PFSK-1 (cell line): ENCODE results near the gene TEX29.

Source experiments
- FOXP2 ChIP-seq: optimal IDR thresholded peaks from 2 replicates; pipeline ENCODE3; 2011; ENCODE audit warnings: borderline replicate concordance, control low read depth, inconsistent platforms; ENCODE audit not compliant: insufficient read depth; ENCODE audit errors: extremely low read length, extremely low read depth
- POLR2AphosphoS5 ChIP-seq: IDR thresholded peaks from 2 replicates; pipeline ENCODE4 v1.6.1; 2012; ENCODE audit warnings: low read depth, mild to moderate bottlenecking, control low read depth, low read length, moderate library complexity
- SIN3A ChIP-seq: IDR thresholded peaks from 2 replicates; pipeline ENCODE4 v1.6.1; 2012; ENCODE audit warnings: mild to moderate bottlenecking, low read length, moderate library complexity, borderline replicate concordance; ENCODE audit not compliant: insufficient read depth
- TAF1 ChIP-seq: IDR thresholded peaks from 2 replicates; pipeline ENCODE4 v1.6.1; 2012; ENCODE audit warnings: low read length, control low read depth, borderline replicate concordance; ENCODE audit not compliant: insufficient read depth
- TF ChIP-seq, protein P1 (sequence below), 2 experiments: IDR thresholded peaks; 2 replicates each; pipeline versions ENCODE4 v1.6.1 to v1.8.0; 2011 to 2012; ENCODE audit warnings: low read depth in 2 of 2, low read length in 2 of 2, control low read depth in 1 of 2, inconsistent platforms in 1 of 2, mild to moderate bottlenecking in 1 of 2, moderate library complexity in 1 of 2; ENCODE audit not compliant: insufficient read depth in 1 of 2

Gene TEX29

GRCh38 chr13:111291908-111292307 lies 28.5 kb upstream of the TEX29 start:
- TF ChIP-seq, protein P1, sequence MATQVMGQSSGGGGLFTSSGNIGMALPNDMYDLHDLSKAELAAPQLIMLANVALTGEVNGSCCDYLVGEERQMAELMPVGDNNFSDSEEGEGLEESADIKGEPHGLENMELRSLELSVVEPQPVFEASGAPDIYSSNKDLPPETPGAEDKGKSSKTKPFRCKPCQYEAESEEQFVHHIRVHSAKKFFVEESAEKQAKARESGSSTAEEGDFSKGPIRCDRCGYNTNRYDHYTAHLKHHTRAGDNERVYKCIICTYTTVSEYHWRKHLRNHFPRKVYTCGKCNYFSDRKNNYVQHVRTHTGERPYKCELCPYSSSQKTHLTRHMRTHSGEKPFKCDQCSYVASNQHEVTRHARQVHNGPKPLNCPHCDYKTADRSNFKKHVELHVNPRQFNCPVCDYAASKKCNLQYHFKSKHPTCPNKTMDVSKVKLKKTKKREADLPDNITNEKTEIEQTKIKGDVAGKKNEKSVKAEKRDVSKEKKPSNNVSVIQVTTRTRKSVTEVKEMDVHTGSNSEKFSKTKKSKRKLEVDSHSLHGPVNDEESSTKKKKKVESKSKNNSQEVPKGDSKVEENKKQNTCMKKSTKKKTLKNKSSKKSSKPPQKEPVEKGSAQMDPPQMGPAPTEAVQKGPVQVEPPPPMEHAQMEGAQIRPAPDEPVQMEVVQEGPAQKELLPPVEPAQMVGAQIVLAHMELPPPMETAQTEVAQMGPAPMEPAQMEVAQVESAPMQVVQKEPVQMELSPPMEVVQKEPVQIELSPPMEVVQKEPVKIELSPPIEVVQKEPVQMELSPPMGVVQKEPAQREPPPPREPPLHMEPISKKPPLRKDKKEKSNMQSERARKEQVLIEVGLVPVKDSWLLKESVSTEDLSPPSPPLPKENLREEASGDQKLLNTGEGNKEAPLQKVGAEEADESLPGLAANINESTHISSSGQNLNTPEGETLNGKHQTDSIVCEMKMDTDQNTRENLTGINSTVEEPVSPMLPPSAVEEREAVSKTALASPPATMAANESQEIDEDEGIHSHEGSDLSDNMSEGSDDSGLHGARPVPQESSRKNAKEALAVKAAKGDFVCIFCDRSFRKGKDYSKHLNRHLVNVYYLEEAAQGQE (IDR thresholded peaks at IDR 0.05; ENCODE audit: insufficient read depth in 1 of 2, low read depth in 2 of 2, low read length in 2 of 2) = no peak
- TF ChIP-seq FOXP2 (no peak), POLR2AphosphoS5 (no peak), TAF1 (no peak), SIN3A (no peak)

DNA sequence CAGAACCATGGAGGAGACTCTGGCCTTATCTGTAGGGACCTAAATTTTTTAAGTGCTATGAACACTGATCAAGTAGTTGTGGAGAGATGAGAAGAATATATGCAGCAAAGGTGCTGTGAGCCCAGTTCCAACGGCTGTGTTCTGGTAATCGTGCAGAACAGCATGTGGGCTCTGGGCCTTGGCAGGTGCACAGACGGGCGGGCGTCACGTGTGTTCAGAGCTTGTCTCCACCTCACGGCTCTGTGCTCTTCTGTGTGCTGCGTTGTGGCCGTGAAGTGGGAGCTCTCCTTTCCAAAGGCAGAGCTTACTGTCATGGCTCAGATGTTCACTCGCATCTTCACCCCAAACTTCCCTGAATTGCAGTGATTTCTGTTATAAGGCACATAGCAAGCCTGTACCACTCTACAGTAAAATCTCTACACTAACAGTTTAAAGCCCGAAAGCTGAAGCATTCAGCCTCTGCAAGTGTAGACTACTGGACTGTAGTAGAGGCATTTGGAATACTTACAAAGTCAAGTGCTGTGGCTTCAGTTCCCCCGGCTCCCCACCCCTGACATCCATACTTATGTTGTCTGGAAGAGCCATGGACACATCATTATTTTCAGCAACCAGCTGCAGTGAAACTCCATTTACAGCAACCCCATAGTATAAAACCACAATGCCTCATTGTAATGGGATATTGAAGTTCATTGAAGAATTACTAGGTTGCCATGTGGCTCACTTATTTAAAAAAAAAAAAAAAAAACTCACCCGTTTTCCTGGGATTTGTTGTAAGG lies 27.5 kb upstream of the TEX29 start:
- TF ChIP-seq POLR2AphosphoS5 (no peak), TAF1 (no peak), SIN3A (no peak), FOXP2 (no peak)
- TF ChIP-seq, protein P1 (IDR thresholded peaks at IDR 0.05; ENCODE audit: insufficient read depth in 1 of 2, low read depth in 2 of 2, low read length in 2 of 2) = no peak

DNA sequence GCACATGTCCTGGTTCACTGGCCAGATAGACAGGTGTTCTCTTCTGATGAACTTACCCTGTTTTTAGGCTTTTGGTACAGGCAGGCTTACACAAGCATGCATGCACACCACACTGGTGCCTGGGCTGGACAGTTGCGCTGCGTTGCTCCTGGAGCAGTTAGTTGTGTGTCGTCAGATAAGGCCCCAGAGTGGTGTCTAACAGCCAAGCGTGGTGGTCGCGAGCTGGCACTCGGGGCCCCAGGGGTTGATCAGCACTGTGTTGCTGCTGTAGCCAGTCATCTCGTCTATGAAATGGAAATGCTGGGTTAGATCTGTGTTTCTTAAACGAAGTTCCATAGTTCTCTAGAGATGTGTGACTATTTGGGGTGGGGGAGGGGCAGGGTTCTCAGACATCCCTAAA lies 24.6 kb upstream of the TEX29 start:
- TF ChIP-seq FOXP2 (no peak), TAF1 (no peak), SIN3A (no peak), POLR2AphosphoS5 (no peak)
- TF ChIP-seq, protein P1 (IDR thresholded peaks at IDR 0.05; ENCODE audit: insufficient read depth in 1 of 2, low read depth in 2 of 2, low read length in 2 of 2) = no peak

GRCh38 chr13:111296417-111296816 lies 24.0 kb upstream of the TEX29 start:
- TF ChIP-seq FOXP2 (no peak), SIN3A (no peak), POLR2AphosphoS5 (no peak), TAF1 (no peak)
- TF ChIP-seq, protein P1 (IDR thresholded peaks at IDR 0.05; ENCODE audit: insufficient read depth in 1 of 2, low read depth in 2 of 2, low read length in 2 of 2) = no peak
